Measurements from ENCODE around the gene SPTBN4.
A peak's percentile ranks its signal among the peaks of the same experiment; 100 is the strongest.
"Not testable (repeated sequence)": the region's sequence is repeated elsewhere in the genome, so short reads cannot be mapped to it uniquely, and the experiment has no call there.

SPTBN4 gene

DNA sequence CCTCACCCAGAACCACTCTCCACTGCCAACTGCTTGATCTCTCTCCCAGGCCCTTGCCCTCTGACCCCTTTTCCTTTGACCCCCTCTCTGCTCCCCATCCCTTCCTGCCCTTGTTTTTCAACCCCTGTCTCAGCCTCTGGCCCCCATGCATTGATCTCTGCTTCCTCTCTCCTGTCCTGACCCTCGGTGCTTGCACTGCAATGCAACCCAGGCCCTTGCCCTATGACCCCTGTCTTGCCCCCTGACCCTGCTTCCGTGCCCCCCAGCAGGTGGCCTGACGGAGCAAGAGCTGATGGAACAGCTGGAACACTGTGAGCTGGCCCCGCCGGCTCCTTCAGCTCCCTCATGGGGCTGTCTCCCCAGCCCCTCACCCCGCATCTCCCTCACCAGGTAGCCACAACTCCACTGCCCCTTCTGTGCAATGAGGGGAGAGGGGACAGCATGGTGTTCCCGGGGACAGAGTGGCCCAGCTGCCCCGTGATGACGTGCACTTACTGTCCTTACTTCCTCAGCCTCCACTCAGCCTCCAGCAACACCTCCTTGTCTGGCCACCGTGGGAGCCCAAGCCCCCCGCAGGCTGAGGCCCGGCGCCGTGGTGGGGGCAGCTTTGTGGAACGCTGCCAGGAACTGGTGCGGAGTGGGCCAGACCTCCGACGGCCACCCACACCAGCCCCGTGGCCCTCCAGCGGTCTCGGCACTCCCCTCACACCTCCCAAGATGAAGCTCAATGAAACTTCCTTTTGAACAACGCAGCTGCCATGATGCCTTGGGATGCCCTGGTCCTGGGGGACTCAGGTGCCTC lies 123.9 kb downstream of the SPTBN4 start:
- DNase-seq = no peak

DNA sequence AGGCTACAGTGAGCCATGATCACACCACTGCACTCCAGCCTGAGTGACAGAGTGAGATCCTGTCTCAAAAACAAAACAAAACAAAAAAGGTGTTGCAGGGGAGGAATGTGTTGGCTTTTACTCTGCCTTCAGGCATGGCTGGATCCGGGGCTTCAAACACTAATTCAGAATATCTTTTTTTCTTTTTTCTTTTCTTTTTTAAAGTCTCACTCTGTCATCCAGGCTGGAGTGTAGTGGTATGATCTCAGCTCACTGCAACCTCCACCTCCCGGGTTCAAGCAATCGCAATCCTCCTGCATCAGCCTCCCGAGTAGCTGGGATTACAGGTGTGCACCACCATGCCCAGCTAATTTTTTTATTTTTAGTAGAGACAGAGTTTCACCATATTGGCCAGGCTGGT lies 124.9 kb downstream of the SPTBN4 start:
- DNase-seq = not testable (repeated sequence)

DNA sequence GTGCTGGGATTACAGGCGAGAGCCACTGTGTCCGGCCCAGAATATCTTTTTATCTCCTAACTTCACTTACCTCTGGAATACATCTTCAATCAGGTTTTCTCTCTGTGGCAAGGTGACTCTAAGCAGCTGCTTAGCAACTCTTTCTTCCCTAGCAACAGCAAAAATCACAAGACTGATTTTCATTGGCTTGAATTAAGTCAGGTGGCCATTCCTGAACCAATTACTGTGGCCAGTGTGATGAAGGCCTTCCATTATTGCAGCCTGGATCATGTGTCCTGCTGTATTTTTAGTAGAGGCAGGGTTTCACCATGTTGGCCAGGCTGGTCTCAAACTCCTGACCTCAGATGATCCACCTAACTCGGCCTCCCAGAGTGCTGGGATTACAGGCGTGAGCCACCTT lies 125.4 kb downstream of the SPTBN4 start:
- DNase-seq = no peak

DNA sequence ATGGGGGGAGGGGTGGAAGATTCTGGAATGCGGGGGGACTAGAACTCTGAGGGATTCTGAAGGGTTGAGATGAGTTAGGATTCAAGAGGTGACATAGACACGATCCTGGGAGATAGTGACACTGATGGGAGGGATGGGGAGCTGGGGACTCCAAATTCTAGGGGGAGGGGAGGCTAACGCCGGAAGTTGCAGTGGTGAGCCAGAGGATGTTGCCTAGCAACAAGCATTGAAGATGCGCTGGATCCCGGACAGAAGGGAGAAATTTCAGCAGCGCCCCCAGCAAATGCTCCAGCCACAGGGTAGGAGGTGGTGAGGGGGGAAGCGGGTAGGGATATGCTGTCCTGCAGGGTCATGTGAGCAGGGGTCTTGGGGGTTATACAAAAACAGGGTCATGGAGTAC lies 127.5 kb downstream of the SPTBN4 start:
- no peak for DNase-seq

DNA sequence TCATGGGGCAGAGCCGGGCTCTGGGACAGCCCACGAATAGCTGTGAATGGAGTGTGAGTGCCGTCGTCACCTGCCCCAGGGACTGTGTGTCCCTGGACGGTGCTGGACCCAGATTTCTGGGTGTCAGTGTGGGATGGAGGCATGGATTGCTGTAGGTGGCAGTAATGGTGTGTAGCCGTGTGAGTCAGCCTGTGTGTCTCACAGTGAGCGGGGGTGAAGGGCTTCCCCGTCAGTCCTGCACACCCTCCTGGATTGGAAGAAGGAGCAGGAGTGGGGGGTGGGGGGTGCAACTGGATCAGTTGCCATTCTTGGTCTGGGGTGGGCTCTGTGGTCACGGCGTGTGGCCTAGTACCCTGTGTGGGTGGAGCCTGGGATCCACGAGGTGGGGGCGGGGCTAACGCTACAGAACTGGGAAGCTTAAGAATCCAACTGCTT lies 127.9 kb downstream of the SPTBN4 start:
- DNase-seq = no peak

DNA sequence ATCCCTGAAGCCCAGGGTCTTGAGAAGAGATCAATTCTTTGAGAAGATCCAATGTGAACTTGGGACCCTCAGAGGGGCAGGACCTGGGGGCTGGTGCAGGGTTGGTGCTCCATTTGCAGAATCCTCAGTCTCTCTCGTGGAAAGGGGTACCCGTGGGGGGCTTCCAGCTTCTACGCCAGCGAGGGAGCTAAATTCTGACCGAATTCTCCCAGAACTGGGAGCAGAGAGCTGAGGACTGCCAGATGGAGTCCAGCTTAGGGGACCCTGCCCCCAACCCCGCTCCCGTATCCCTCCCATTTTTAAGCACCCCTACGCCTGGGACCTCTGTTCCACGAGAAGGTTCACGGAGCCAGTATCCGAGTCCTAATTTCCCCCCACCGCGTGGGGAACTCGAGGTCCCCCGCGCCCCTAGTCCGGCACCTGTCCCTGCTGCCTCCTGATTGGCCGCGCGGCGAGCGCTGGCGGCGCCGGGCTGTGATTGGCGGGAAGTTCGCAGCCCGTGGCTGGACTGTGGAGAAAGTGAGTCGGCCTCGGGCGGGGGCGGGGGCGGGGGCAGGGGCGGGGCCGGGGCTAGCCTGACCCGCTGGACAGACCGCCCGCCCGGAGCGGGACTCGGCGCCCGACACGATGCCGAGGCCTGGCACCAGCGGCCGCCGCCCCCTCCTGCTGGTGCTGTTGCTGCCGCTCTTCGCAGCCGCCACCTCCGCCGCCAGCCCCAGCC lies 130.0 kb downstream of the SPTBN4 start:
- no peak for DNase-seq

DNA sequence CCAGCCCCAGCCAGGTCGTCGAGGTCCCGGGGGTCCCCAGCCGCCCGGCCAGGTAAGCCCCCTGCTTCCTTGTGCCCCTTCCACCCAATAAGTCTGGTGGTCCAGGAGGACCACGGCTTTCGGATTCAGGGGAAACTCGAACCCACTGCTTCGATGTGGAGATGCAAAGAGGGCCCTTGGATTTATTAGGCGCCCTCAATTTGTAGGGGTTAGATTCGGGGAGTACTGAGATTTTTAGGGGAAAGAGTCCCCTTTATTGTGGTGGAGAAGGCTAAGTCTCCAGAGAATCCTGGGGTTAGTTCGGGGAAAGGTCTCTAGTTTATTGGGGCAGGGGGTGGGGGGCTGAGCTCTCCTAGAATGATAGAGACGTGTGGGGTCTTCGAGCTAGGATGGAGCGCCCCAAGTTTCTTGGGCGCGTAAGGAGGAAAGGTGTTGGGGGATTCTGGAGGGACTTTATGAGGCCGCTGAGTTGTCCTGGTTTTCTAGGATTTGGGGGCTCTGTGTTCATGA lies 130.6 kb downstream of the SPTBN4 start:
- no peak for DNase-seq

DNA sequence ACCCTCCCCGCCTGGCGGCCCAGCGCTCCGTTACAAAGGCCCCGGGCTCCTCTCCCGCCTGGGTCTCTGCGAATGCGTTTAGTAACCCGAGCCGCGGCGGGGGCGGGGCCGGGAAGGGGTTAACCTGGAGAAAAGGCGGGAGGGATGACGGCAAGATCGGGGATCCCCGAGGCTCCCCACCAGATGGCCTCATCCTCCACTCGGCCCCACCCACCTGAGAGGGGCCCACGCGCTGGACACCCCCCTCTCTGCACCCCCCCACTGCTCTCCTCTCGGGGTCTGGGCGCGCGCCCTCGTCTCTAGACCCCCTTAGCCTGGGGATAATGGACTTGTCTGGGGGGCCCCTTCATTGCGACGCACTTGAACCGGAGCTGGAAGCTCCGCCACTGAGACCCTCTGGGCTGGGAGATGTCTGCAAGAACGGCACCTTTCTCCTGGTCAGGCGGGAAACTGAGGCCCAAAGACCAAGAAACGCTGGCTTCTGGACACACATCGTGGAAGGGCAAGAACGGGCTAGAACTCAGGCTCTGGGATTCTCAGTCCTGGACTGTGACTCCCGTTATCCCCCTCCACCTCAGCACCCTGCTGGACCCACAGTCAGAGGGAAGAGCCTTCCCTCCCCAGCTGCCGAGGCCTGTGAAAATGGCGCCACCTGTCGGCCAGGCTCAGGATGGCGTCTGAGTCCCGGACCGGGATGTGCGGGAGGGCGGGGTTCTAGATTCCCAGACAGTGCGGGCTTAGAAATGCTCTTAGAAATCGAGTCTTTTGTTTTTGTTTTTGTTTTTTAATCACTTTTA lies 131.5 kb downstream of the SPTBN4 start:
- peak; percentile 83 for DNase-seq

DNA sequence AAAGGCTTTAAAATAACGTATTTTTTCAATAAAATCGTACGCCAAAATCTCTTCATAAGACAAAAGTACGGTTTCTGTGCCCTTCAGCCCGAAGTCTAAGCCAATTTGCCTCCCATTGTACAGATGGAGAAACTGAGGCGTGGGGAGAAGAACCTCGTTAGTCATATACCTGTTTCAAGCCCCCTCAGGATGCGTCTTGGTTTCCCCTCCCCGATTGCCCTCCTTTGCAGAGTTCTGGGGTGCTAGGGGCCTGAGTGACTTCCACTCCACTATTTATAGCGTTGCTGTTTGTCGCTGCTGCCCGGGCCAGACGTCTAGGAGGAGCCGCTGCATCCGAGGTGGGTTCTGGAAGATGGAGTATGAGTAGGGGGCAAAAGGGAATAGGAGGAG lies 132.1 kb downstream of the SPTBN4 start:
- DNase-seq = no peak

DNA sequence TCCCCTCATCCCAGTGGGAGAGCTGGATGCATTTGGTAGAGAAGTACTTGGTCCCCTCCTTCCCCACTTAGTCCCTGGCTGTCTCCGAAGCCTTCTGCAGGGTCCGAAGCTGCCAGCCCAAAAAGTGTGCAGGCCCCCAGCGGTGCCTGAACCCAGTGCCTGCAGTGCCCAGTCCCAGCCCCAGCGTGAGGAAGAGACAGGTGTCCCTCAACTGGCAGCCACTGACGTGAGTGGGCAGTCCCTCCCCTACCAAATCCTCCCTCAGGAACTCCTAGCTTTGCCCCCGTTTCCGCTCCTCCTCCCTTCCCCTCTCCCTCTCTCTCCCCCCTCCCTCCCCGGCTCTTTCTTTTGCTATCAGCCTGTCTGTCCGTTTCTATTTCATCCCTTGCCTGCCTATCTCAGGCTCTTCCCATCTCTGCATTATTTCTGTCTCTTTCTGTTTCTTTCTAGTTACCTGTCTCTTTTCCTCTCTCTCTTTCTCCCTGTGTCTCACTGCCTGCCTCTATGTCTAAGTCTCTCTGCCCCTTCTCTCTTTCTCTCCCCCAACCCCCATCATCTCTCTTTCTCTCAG lies 132.6 kb downstream of the SPTBN4 start:
- no peak for DNase-seq

DNA sequence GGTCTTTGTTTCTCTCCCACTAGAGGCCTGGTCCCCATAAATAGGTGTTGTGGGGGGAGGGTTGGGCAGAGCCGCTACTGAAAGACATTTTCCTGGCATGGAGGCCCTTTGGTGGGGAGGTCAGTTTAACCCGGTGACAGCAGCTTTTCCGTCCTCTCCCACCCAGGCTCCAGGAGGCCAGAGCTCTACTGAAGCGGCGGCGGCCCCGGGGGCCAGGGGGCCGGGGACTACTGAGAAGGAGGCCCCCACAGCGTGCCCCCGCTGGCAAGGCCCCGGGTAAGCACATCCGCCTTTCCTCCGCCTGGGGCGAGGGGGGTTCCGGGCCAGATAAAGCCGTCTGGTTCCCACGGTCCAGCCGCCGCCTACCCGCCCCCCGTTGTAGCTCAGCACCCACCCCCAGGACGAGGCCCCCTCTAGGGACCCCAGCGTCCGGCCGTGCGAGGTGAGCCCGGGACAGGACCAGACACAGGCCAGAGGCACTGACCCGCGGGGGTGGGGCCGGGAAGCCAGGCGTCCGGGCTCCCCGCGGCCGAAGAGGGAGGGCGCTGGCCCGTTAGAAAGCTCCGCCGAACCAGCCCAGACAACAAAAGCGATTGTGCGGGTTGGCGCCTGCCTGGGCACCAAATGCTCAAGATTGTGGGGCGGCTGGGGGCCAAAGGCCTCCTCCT lies 133.2 kb downstream of the SPTBN4 start:
- no peak for DNase-seq

DNA sequence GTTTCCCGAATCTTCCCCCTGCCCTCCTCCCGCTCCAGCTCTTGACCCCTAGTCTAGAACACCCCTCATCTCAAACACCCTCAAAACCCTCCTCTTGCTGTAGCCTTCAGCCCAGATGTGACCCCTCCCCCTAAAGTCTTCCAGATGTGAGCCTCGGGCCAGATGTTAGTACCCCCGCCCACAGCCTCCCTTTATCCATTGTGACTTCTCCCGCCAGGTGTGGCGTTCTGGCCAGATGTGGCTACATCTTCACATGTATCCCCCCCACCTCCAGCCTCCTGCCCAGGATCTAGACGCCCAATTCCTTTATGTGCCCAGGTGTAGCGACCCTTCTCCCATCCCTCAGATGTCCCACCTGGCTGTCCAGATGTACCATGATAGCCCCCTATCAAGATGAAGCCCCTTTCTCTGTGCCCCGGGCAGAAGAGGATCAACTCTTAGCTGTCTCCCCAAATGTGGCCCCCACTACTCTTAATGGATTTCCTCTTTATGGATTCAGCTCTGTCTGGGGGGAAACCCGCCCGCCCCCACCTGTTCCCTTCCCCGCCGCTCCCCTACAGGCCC lies 133.9 kb downstream of the SPTBN4 start:
- no peak for DNase-seq

DNA sequence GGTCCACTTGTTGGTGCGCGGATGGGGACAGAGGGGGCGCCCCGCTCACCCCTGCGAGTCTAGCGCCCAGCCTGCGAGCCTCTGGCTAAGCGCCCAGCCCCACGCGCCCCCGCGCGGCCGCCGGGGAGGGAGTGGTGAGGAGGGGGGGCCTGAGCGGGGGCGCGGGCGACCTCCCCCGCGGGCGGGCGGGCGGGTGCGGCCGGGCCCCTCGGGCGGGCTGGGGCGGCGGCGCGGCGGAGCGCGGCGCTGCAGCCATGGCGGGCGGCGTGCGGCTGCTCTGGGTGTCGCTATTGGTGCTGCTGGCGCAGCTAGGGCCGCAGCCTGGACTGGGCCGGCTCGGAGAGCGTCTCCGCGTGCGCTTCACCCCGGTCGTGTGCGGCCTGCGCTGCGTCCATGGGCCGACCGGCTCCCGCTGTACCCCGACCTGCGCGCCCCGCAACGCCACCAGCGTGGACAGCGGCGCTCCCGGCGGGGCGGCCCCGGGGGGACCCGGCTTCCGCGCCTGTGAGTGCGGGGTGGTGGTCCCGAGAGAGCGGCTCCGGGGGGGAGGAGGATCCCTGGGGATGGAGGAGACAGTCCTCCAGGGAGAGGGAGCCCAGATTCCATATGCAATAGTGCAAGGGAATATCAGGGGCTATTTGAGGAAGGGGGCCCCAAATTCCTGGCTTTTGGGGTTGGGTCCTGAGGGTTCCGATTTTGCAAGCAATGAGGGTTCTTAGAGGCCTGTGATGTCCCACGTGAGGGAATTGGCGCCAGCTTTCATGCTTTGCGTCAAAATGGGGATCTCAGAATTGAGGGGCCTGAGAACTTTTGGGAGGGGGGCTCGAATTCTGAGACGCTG lies 134.6 kb downstream of the SPTBN4 start, which contains the start of gene LTBP4:
Gene LTBP4, plus strand, starts transcription at position 236 of the 841 bp plus-strand sequence. Its CDS starts 19 bp downstream, at position 255.
- DNase-seq = no peak

DNA sequence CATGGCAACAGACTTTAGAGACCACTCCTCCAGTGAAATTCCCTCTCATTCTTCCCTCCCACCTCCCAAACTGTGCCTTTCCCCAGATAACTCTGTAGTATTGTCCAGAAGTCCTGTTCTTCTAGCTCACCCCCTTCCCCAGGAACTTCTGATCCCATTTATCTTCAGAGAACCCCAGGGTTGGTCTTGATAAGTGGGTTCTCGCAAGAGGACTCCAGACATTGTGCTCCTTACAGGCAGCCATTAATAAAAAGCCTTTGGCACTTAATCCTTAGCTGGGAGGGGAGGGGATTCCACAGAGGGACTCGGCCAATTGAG lies 136.2 kb downstream of the SPTBN4 start:
- DNase-seq = no peak

DNA sequence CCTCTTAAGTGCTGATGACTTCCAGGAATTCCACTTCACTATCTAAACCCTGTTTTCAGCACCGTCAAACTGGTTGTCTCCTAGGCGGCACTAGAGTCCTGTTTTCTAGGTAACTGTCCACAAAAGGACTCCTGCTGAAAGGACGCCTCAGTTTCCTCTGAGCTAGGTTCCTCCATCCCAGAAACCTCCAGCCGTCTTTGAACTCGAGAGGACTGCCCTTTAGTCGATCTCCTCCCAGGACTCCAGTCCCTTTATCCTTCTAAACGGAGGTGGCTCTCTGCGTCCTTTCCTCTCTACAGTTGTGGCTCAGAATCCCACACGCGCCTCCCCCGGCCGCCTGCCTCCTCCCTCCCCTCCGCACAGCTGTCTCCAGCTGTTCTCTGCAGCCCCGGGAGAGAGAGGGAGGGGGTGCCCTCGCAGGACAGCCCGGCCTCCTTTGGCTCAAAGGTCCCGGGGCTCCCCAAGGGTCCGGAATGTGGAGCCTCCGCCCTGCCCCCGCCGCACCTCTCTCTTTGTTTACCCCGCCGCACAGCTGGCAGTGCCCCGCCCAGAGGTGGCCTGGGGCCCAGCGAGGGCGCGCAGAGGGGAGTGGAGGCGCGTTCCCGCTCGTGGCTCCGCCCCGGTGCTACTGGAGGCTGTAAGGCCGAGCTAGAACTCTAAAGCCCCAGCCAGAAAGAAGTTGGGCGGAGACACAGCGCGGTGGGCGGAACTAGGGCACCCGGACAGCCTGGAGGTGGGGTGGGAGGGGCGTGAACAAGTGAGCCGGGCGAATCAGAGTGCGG lies 136.8 kb downstream of the SPTBN4 start:
- DNase-seq = peak; percentile 98

DNA sequence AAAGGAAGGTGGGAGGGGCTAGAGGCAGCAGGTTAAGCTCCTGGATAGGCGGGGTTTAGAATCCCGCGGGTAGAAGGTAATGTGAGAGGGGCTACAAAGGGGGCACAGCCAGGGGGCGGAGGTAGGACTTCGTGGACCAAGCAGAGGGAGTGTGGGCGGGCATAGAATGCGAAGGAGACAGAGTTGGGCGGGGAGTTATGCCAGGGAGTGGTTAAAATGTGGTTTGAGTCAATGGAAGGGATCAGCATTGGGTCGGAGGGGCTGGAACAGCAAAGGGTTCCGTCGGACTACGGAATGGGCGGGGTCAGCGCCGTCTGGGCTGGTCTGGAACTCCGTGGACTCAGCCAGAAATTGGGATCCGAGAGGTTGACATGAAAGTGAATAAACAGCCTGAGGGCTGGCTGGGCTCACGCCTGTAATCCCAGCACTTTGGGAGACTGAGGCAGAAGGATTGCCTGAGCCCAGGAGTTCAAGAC lies 137.4 kb downstream of the SPTBN4 start:
- DNase-seq = no peak

DNA sequence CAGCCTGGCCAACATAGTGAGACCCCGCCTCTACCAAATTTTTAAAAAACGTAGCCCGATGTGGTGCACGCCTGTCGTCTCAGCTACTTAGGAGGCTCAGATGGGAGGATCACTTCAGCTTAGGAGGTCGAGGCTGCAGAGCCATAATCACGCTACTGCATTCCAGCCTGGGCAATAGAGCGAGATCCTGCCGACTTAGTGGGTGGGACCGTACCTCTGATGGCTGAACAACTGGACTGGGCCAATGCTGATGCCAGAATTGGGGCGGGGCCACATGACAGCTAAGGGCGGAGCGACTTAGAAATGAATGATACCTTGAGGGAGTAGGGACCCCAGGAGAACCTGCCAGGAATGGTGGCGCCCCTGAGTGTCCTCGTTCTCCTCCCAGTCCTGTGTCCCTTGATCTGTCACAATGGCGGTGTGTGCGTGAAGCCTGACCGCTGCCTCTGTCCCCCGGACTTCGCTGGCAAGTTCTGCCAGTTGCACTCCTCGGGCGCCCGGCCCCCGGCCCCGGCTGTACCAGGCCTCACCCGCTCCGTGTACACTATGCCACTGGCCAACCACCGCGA lies 137.9 kb downstream of the SPTBN4 start:
- no peak for DNase-seq

DNA sequence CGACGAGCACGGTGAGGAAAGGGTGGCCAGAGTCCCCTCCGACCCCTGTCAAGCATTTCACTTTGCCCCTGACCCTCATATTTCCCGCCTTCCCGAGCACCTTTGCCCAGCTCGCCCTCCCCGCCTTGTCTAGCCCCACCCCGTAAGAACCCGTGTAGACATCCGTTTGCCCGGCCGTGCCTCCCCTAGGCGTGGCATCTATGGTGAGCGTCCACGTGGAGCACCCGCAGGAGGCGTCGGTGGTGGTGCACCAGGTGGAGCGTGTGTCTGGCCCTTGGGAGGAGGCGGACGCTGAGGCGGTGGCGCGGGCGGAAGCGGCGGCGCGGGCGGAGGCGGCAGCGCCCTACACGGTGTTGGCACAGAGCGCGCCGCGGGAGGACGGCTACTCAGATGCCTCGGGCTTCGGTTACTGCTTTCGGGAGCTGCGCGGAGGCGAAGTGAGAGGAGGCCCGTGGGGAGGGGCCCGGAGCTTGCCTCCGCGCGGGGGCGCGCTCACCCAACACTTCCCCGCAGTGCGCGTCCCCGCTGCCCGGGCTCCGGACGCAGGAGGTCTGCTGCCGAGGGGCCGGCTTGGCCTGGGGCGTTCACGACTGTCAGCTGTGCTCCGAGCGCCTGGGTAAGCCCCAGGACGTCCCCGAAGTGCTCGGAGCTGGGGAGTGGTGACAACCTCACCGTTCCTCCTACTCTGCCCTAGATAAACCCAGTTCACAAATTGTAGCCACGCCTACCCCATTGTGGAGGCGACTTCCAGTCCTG lies 138.6 kb downstream of the SPTBN4 start:
- DNase-seq = peak; percentile 77

Measured in activated CD4-positive, alpha-beta T cell treated with anti-CD3 and anti-CD28 coated beads, Interleukin-2, amount 50 U/mL, for 1 hour (primary cell).